HL-60 (cell line): Measurements from ENCODE around the gene PRKD2.

ENCODE experiments used
- DNase-seq, 2 experiments: peaks; one replicate each; pipeline ENCODE4 v3.0.0-alpha.2; 2010 to 2020; ENCODE audit warnings: low read depth in 1 of 2, low spot score in 1 of 2
- H3K27ac ChIP-seq: fragments of 250-450 bp; sonication (Bioruptor Pico); replicated peaks from 2 replicates; pipeline ENCODE4 v1.5.1; 2020; ENCODE audit warnings: mild to moderate bottlenecking, moderate library complexity
- H3K27me3 ChIP-seq: fragments of 250-450 bp; sonication (Bioruptor Pico); 2 replicates; pipeline ENCODE4 v1.5.1; 2021; ENCODE audit warnings: mild to moderate bottlenecking, moderate library complexity; ENCODE audit not compliant: insufficient read depth, poor library complexity, severe bottlenecking
- H3K4me3 ChIP-seq: replicated peaks from 2 replicates; pipeline ENCODE4 v1.5.1; 2011; ENCODE audit warnings: mild to moderate bottlenecking, control low read depth, low read length; ENCODE audit not compliant: insufficient read depth
- CTCF ChIP-seq: IDR thresholded peaks from one replicate; pipeline ENCODE4 v1.5.1; 2011; ENCODE audit warnings: low read length, control low read depth, inconsistent platforms; ENCODE audit not compliant: insufficient read depth
- GABPA ChIP-seq: IDR thresholded peaks from 2 replicates; pipeline ENCODE4 v1.6.1; 2012; ENCODE audit warnings: low read depth
- POLR2AphosphoS5 ChIP-seq: IDR thresholded peaks from 2 replicates; pipeline ENCODE4 v1.6.1; 2012; ENCODE audit warnings: low read depth
- REST ChIP-seq: IDR thresholded peaks from 2 replicates; pipeline ENCODE4 v1.6.1; 2012; ENCODE audit warnings: low read depth; ENCODE audit not compliant: insufficient replicate concordance
- SPI1 ChIP-seq: IDR thresholded peaks from 2 replicates; pipeline ENCODE4 v1.6.1; 2012; ENCODE audit warnings: low read depth, mild to moderate bottlenecking, borderline replicate concordance

Gene PRKD2

GRCh38 chr19:46637224-46637623 lies 79.7 kb downstream of the PRKD2 start:
- peaks cover 64% of the 10 kb centered on the region for H3K27me3 ChIP-seq
- DNase-seq, result no peak
- TF ChIP-seq SPI1 (no peak), GABPA (no peak), CTCF (no peak)
- no peak overlapping the region for H3K4me3 ChIP-seq
- H3K27ac ChIP-seq, result no peak overlapping the region

GRCh38 chr19:46635920-46636761 lies 80.8 kb downstream of the PRKD2 start, which contains the start of gene GNG8:
Gene GNG8 (minus strand): TSS chr19:46636202. CDS start chr19:46634682, 1,520 bp downstream.
- no peak for TF ChIP-seq REST
- TF ChIP-seq GABPA, result no peak
- no peak for TF ChIP-seq POLR2AphosphoS5
- no peak for TF ChIP-seq SPI1
- TF ChIP-seq CTCF, result no peak
- peaks cover 70% of the 10 kb centered on the region for H3K27me3 ChIP-seq

GRCh38 chr19:46634656-46635218 lies 82.2 kb downstream of the PRKD2 start:
- Histone ChIP-seq H3K4me3 (no peak overlapping the region), H3K27me3 (peaks cover 59% of the 10 kb centered on the region), H3K27ac (no peak overlapping the region)
- no peak for TF ChIP-seq CTCF
- TF ChIP-seq POLR2AphosphoS5, result no peak
- TF ChIP-seq GABPA, result no peak
- no peak for TF ChIP-seq REST
- no peak for TF ChIP-seq SPI1
- DNase-seq, result no peak

More at GRCh38 chr19:46635920-46636761, 80.8 kb downstream of the PRKD2 start, which contains the start of gene GNG8:
- H3K4me3 ChIP-seq, result no peak within 1 kb of the TSS
- H3K27ac ChIP-seq, result no peak within 1 kb of the TSS
- DNase-seq, result no peak
